Activated gamma-delta T cell treated with Interleukin-2 at 50 U/mL for 16 hours (primary cell): Measurements from ENCODE around the gene METTL15.
"Not testable (repeated sequence)": the region's sequence is repeated elsewhere in the genome, so short reads cannot be mapped to it uniquely, and the experiment has no call there.

Experiments used
- DNase-seq: peaks from one replicate; pipeline ENCODE4 v3.0.0-alpha.2; 2020

METTL15 gene

DNA sequence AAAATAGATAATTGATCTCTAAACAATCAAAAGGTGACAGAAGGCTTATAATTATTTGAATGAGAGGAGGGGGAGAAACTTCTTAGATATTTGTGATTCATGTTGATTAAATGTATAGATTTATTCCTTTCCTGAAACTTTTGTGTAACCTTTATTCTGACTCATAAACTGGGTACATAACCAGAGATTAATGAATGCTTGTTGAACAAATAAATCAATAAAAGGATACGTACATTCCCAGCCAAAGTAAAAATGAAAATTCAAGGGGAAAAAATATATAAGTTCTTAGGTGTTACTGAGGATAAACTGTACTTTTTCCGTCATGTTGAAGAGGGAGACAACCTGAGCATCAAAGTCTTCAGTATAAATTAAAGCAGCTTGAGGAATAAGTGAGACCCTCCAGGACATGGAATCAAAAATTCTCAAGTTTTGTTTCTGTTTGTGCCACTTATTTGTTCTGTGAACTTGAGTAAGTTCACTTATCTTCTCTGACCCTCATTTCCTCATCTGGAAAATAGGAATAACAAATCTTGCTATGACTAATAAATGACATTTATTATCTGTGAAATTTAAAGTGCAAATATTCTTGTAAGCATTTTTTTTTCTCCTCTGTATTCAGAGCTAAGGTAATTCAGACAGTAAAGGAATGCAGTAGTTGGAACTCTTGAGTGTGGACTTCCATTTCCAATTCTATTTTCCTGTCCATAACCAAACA lies 195.4 kb downstream of the METTL15 start:
- DNase-seq, result no peak

DNA sequence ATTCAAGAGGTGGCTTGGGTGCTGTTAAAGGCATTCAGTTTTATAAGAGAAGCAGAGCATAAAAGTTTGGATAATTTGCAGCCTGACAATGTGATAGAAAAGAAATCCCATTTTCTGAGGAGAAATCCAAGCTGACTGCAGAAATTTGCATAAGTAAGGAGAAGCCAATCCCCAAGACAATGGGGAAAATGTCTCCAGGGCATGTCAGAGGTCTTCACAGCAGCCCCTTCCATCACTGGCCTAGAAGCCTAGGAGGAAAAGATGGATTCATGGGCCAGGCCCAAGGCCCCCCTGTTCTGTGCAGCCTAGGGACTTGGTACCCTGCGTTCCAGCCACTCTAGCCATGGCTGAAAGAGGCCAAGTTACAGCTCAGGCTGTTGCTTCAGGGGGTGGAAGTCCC lies 207.3 kb downstream of the METTL15 start:
- DNase-seq, result no peak

DNA sequence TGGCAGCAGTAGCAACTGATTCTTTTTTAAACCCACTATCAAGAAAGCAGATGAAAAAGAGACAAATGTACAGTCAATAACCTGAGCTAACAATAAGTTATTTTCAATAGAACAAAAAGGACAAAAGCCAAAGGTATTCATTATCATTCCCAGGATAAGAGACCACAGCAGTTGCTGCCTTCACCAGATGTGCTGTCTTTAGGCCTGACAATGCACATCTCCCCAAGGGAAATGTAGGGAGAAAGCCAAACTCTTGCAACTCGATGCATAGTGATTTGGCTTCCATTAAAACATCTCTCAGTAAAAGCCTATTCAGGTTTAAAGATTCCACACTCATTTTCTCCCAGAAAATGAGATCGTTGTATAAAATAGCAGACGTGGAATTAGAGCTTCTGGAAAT lies 210.7 kb downstream of the METTL15 start:
- DNase-seq, result no peak

DNA sequence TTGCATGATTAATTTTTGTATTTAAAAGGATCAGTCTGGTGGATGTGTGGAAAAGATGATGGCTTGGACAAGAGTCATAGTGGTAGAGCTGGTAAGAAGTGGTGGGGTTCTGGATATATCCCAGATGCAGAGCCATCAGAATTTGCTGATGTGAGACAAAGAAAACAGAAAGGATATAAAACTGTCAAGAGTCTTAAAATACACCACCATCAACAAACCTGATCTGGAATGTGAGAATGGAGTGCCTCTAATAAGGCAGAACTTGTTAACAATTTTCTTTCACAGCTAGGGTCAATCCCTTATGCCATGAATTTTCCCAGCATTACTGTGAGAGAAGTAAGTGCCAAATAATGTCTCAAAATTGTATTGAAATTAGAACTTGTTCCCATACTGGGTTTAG lies 215.4 kb downstream of the METTL15 start:
- no peak for DNase-seq

DNA sequence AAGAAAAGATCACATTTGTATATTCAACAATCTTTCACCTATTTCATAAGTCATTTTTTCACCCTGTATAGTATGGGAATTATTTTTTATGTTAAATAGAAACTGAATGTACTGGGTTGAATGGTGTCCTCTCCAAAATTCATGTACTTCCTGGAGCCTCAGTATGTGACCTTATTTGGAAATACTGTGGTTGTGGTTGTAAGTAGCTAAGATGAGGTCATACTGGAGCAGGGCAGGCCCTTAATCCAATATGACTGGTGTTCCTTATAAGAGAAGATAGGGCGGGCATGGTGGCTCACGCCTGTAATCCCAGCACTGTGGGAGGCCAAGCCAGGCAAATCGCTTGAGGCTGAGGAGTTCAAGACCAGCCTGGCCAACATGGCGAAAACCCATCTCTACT lies 224.2 kb downstream of the METTL15 start:
- not testable (repeated sequence) for DNase-seq

DNA sequence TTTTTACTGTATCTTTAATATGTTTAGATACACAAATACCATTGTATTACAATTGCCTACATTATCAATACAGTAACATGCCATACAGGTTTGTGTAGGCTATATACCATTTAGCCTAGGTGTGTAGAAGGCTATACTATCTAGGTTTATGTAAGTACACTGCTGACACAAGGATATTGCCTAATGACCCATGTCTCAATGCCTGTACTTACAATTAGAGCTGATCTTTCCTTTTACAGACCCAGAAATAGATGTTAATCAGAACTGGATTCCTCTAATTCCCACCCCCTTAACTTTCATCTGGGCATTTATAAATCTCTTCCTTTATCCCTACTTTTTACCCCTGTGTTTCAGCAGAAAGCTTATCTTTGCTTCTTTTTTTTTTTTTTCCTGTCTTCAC lies 229.5 kb downstream of the METTL15 start:
- DNase-seq, result no peak

DNA sequence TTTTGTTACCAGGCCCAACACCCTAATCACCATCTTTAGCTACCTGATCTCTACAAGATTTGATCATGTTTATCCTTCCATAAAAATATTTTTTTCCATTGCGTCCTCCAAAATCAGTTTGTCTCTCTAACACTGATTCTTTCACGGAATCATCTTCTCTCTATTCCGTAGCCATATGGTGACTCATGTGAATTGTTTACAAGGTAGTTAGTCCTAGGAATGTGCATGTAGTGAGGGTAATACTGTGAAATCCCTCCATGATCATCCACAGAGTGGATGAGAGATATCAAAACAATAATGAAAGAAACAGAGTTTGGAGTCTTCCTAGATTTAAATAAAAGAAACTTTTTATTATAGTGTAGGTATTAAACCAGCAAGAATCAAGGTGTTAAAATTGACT lies 230.2 kb downstream of the METTL15 start:
- DNase-seq, result no peak

DNA sequence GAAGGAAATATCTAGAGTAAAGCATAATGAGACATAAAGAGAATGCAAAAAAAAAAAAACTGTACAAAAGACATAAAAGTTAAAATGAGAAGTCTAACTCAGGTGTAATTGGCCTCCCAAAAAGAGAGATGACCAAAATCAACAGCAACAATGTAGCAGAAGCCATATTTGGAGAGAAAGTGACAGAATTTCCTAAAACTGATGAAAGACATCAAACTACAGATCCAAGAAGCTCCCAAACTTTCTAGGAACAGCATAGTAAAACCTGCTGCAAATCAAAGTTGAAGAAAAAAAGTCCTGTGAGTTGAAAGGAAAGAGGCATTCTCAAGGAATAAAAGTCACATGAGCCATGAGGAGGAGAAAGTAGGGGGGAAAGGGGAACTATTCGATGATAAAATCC lies 231.3 kb downstream of the METTL15 start:
- DNase-seq, result no peak

DNA sequence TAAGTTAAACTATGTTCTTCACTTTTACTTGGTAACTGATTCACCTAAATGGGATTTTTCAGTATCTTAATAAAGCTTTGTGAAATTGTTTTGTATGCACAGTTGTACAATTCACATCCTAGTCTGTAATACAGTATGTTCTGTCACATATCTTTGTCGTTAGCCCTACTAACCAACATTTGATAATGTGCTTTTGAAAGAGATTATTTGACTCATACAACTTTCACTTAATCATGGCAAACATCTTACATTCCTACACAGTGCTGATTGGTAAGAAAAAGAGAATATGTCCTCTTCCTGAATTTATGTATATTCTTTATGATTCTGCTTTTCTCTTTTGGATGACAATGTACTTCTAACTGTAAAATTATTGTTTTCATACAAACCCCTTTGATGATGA lies 234.5 kb downstream of the METTL15 start:
- no peak for DNase-seq

DNA sequence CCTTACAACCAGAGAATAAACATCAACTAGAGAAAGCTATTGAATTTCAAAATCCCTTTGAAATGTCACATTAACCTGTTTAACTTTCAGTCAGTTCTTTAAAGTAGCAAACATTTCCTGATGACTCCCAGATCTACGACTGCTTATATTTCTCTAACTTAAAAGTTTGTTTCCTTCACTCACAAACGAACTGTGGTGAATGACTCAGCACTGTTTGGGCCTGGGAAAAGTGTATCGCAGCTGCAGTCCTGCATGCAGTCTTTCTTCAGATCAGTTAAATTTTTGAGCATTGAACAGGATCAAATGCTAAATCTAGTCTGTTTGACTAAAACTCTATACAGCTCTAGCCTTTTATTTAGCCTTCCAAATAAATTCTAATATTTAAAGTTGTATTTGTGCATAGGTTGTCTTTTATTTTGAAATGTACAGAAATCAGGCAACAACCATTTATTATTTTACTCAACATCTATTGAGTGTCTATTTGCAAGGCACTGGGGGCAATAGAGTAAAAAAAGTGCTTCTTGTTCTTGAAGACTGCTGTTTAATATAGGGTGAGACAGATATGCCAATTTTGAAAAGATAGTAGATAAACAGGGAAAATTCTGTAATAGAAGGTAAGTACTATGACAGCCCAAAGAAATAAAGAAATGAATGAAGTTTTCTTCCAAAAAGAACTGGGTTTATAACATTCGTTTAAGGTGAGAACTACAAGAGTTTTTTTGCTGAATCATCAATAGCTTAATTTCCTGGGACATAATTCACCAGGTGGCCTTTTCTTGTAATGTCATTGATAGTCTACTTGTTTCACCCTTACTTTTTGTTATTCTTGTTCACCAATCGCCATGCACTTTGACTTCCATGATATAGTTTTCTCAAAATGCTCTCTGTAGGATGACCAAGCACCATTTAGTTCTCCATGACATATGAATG lies 235.4 kb downstream of the METTL15 start:
- DNase-seq, result no peak

DNA sequence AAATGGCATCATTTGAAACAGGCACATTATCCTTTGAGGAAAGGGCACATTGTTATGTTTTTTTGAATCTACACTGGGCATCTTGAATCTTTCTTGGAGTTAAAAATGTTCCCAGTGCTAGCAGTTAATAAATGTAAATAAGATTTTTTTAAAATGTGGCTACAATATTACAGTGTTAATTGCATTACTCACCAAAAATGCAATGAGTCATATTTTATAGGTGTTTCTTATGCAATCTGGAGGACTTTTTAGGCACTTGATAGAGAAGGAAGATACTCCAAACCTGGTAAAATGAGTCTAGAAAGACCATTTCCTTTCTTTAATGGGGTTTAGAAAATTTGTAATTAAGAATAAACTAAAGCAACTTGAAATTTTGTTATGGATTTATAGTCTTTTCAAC lies 238.0 kb downstream of the METTL15 start:
- DNase-seq, result no peak

DNA sequence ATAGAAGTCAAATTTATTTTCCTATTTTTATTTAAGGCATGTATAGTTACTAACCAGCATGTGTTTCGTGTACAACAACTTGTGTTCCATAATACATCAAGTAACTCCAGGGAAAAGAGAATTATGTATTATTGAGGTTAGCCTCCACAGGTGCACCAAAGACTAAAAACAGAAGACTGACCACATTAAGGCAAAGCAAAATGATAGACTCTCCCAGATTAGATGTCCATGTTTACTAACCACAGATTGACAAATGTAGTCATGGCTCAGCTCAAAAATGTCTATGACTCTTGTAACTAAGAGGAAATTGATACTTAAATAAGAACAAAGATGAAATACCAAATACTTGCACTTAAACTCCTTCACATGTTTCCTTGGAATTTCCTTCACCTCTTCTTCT lies 238.5 kb downstream of the METTL15 start:
- no peak for DNase-seq

DNA sequence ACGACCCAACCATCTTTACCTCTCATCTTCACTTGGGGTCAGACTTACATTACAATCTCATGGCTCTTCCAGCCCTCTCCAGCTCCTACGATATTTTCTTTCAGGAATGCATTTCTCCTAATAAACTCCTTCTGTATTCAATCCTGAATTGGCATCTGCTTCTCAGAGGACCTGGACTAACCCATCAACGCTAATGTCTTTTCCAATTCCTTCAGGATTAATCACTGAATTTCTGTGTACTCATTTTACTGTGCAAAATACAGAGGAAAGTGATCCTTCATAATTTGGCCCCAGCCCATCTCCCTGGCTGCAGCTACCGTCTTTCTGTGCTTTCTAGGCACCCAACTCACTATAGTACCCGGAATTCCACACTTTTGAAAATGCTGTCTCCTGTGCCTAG lies 239.2 kb downstream of the METTL15 start:
- no peak for DNase-seq

DNA sequence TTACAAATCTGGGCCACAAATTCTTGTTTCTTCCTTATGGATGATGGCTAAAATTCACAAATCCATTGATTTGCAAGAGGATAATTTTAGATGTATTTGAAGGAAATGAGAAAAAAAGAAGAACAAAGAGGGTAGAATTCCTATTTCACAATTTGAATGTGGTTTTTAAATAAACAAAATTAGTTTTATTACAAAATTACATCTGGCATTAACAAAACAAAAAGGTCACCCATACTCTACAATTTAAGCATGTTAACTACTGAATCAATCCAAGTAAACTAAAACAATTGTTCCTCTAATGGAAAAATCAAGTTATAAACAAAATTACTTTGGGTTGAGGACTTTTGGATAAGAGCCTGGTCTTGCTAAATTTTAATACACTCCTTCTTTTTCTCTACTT lies 242.0 kb downstream of the METTL15 start:
- no peak for DNase-seq

DNA sequence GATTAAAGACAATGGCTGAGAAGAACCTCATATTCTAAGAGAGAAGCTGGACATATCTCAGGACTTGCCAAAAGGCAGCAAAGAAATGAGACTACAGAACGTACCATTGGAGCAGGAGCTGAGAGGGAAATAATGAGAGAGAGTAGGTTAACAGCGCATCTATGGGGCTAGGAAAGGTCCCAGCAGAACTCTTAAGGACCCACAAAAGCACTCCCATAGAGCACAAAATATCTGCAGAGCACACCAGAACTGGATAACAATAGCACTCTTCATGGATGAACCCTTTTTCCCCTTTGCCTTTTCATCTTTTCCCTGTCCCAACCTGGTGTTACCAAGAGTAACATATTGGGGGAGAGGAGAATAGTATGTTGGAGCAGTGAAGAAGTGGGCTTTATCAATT lies 245.8 kb downstream of the METTL15 start:
- no peak for DNase-seq

DNA sequence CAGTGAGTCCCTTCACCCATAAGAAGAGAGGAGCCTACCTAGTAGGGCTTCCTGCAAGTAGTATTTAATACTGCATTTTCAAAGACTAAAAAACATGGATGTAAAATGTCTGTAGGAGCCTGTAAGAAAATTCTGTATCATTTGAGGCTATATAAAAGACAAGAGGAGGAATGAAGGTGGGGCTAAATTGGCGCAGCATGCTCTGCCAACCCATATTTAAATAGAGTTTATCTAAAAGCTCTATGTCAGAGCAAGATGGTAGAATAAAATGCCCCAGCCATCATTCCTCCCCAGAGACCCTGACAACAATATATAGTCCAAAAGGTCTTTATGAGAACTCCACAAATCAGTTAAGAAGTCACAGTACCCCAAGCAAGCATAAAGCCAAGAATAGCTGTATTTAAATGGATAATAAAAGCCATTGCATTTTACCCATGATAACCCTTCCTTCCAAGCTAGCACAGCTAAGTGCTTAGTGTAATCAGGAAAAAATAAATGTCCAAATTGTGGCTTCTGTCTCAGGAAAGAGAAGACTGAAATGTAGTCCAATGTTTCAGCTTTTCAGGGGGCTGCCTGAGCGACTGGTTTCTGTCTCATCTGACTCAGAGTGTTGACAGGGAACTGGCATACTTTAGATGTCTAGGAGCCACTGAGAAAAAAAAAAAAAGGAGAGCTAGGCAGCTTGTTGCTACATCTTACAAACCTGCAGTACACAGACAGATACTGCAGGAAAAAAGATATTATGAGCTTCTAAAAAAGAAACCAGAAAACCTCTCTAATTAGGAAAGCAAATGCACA lies 258.6 kb downstream of the METTL15 start:
- no peak for DNase-seq

DNA sequence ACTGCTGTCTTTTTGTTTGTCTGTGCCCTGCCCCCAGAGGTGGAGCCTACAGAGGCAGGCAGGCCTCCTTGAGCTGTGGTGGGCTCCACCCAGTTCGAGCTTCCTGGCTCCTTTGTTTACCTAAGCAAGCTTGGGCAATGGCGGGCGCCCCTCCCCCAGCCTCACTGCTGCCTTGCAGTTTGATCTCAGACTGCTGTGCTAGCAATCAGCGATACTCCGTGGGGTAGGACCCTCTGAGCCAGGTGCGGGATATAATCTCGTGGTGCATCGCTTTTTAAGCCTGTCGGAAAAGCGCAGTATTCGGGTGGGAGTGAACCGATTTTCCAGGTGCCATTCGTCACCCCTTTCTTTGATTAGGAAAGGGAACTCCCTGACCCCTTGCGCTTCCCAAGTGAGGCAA lies 269.9 kb downstream of the METTL15 start:
- not testable (repeated sequence) for DNase-seq
